ENCODE results near the gene ADA.
"Not testable (repeated sequence)": the region's sequence is repeated elsewhere in the genome, so short reads cannot be mapped to it uniquely, and the experiment has no call there.

Gene ADA

DNA sequence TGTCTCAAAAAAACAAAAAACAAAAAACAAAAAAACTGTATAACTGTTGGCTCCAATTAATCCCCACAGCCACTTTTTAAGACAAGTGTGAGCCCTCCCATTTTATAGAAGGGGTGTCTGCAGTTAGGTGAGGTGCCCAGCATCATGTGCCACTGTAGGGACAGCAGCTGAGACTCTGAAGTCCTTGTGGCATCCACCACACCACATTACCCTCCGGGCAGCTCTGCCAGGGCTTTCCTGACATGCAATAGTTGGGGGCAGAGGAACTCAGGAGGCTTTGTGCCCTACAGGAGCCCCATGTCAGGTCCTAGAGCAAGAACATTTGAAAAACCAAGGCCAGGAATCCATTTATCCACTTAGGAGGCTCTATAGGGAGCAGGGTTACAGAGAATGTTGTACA lies 51.8 kb downstream of the ADA start:
- DNase-seq (ENCODE audit: low spot score): no peak

DNA sequence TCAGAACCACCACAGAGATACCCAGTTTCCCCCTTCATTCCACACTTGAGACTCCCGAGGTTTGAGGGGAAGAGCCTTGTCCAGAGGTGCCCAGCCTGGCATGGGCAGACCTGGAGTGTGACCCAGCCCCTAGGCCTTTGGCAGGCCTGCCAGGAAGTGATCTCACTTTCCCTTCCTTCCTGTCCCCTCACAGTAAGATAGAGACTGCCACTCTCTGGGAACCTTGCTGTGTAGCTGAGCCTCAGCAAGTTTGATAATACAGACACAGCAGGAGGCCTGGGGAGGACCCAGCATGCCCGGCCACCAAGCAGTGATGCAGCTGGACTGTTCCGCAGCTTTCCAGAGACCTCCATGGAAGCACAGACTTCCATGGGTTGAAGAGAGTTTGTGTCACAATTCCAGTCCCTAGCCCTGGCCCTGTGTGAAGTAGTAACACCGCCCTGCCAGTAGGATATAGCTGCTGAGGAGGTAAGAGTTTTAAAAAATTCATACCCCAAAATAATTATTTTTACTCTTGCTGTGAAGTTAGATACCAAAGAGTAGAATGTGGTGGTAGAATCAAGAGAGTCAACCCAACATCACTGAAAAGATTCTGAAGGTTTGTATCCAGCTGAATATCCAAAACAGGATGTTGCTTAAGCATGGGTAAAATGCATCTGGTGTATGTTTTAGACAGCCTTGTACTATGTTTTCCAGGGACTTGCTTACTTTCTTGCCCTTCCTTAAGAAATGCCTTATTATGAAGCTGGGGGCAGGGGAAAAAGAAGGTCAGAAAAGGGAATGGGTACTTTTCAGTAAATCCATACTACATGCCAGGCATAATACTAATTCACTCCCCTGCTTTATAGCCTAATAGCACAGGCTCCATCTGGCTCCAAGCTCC lies 52.8 kb downstream of the ADA start:
- DNase-seq (ENCODE audit: low spot score): no peak

- no peak for DNase-seq (ENCODE audit: low spot score)
These were observed 53.6 kb downstream of the ADA start for GRCh38 chr20:44597930-44598329.

- DNase-seq (ENCODE audit: low spot score): no peak
These were observed 54.0 kb downstream of the ADA start for GRCh38 chr20:44597516-44597915.

GRCh38 chr20:44596876-44597275 lies 54.6 kb downstream of the ADA start:
- no peak for DNase-seq (ENCODE audit: low spot score)

- no peak for DNase-seq (ENCODE audit: low spot score)
These were observed 55.5 kb downstream of the ADA start for GRCh38 chr20:44596010-44596409.

GRCh38 chr20:44594730-44595129 lies 56.8 kb downstream of the ADA start:
- DNase-seq (ENCODE audit: low spot score): no peak

GRCh38 chr20:44593751-44594150 lies 57.7 kb downstream of the ADA start:
- no peak for DNase-seq (ENCODE audit: low spot score)

DNA sequence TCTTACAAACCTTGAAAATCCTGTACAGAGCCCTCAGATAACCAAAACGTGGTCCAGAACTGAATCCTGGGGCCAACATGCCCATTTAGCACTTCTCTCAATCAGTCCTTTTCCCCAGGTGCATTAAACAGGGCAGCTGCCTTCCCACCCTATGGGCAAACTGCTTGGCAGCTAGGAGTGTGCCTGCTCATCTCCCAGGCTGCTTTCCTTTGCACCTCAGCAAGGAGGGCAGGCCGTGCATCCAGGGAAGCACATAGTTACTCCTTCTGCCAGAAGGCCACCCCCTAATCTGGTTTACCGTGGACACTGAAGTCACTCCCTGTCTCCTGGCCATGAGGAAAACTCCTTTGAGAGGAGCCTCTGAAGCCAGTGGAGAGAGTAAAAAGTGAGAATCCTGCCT lies 59.1 kb downstream of the ADA start:
- DNase-seq (ENCODE audit: low spot score): no peak

GRCh38 chr20:44590980-44591778 lies 60.3 kb downstream of the ADA start:
- DNase-seq (ENCODE audit: low spot score): no peak

DNA sequence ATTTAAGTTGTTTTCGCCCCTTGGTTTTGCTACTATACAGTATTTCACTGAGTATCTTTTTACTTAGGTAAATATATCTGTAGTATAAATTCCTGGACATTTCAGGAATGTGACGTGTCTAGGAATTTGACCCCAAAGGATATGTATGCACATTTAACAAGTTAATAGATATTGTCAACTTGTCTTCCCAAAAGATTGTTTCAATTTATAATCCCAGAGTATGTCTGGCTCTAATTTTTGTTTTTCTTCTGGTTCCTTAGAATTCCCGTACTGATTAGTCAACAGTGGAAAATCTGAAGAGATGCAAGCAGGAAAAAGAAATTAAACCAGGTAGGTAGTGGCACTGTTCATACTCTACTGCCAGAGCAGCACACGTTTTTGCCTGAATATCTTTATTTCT lies 62.0 kb downstream of the ADA start:
- no peak for DNase-seq (ENCODE audit: low spot score)

DNA sequence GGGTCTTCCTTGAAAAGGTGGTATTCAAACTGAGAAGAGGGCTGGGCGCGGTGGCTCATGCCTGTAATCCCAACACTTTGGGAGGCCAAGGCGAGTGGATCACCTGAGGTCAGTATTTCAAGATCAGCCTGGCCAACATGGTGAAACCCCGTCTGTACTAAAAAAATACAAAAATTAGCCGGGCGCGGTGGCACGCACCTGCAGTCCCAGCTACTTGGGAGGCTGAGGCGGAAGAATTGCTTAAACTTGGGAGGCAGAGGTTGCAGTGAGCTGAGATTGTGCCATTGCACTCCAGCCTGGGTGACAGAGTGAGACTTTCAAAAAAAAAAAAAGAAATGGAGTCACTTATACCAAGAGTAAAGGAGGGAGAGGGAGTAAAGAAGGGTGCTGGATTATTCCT lies 63.2 kb downstream of the ADA start:
- DNase-seq (ENCODE audit: low spot score): not testable (repeated sequence)

DNA sequence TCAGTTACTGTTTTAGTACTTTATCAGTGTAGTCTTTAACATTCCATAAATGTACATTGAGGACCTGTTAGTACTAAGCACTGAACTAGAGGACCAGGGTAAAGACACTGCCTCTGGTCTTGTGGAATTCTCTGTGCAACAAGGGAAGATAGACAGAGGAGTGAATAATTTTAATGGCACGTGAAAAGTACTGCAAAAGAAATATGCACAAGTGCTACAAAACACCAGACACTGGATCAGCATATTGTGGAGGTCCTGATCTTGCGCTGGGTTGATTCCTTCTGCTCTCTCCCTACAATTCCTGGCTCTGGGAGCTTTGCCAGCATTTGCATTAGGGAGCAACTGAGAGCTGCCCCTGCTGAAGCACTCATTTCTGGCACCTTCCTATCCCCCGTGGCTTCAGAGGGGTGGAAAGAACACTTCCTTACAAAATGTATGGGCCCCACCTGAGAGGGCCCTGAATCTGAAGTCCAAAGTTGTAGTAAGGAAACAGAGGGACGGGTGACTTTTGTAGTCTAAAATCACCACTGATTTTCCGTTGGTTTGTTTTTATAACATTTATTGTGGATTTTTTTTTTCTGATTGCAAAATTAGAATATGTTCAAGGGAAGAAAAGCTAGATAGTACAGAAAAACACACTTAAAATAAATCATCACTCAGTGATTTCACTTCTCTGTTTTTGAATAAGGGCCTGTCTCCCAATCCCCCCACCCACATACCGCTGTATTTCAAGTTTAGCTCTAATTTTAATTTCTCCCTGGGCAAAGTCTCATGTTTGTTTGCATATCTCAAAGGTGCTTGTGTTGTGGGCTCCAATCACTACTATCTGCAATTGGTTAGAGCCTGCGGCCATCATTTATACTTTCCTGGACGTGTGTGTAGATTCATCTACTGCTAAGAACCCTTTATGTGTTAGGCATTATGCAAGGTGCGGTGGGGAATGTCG lies 64.2 kb downstream of the ADA start:
- no peak for DNase-seq (ENCODE audit: low spot score)

DNA sequence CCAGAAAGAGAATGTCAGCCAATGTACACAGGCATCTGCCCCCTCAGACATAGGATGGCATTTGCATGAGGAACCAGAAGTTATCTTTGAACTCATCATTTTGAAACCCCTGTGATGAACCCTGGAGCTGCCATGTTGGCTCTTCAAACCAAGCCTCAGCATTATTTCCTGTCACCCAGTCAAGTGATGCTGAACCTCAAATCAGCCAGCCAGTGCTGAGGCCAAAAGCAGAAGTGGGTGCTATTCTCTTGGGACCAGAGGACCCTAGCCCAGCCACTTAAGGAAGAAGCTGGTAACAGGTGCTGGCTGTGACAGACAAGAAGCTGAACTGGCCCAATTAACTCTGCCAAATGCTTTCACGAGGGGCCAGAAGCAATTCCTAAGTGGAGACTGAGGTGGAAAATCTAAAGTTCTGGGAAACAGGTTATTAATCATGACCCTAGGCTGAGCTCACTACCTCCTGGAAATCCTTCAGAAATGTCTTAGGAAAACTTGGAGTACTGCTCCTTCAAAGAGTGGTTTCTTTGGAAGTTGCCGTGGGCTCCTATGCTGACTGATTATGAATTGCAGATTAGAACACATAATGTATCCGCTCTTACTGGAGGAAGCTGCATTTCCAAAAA lies 65.1 kb downstream of the ADA start:
- DNase-seq (ENCODE audit: low spot score): no peak

- no peak for DNase-seq (ENCODE audit: low spot score)
These were observed 66.2 kb downstream of the ADA start for GRCh38 chr20:44585057-44585963.

GRCh38 chr20:44584162-44584561 lies 67.3 kb downstream of the ADA start:
- no peak for DNase-seq (ENCODE audit: low spot score)

DNA sequence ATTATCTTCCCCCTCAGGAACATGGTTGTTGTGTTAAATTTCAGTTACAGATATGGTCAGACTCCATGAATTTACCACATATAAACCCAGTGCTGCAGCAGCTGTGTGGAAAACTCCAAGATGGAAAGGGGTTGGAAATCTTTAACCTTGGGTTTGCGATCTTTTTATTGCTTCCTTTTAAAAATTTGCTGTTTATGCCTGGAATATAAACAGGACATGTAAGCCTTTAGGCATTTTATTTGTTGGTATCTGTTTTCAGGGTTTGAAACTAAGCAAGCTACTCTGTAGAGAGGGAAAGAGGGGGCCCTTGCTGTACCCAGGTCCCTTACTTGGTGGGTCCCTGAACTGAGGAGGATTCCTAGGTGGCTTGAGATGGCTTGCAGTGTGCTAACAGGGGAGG lies 68.3 kb downstream of the ADA start:
- no peak for DNase-seq (ENCODE audit: low spot score)

GRCh38 chr20:44582311-44583025 lies 69.0 kb downstream of the ADA start, which contains the start of gene PKIG:
TSS of gene PKIG (plus strand) at chr20:44582579. CDS start at chr20:44614557, 31,978 bp downstream.
- no peak for DNase-seq (ENCODE audit: low spot score)

- no peak for DNase-seq (ENCODE audit: low spot score)
These were observed 70.0 kb downstream of the ADA start for GRCh38 chr20:44581515-44581914.

Data from SK-N-DZ (cell line).